ENCODE data around the gene KCNH2.

- TF ChIP-seq, protein P1, sequence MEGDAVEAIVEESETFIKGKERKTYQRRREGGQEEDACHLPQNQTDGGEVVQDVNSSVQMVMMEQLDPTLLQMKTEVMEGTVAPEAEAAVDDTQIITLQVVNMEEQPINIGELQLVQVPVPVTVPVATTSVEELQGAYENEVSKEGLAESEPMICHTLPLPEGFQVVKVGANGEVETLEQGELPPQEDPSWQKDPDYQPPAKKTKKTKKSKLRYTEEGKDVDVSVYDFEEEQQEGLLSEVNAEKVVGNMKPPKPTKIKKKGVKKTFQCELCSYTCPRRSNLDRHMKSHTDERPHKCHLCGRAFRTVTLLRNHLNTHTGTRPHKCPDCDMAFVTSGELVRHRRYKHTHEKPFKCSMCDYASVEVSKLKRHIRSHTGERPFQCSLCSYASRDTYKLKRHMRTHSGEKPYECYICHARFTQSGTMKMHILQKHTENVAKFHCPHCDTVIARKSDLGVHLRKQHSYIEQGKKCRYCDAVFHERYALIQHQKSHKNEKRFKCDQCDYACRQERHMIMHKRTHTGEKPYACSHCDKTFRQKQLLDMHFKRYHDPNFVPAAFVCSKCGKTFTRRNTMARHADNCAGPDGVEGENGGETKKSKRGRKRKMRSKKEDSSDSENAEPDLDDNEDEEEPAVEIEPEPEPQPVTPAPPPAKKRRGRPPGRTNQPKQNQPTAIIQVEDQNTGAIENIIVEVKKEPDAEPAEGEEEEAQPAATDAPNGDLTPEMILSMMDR (IDR thresholded peaks at IDR 0.05) = no peak
- no peak for TF ChIP-seq POLR2A (IDR thresholded peaks at IDR 0.05)
Observed at GRCh38 chr7:150927157-150927955, 50.8 kb downstream of the KCNH2 start.

Measured in thyroid gland (tissue), 4 donors.